Peyer's patch (tissue), 4 donors: Measurements from ENCODE around the gene TMEM81.

ENCODE experiments used
- POLR2A ChIP-seq, 2 donors: fragments of 450-650 bp; IDR thresholded peaks; one replicate each; pipeline ENCODE4 v1.5.1; 2017; ENCODE audit warnings: antibody characterized with exemption in 2 of 2, mild to moderate bottlenecking in 2 of 2, moderate library complexity in 2 of 2
- TF ChIP-seq, protein P1 (sequence below), 6 experiments: fragments of 450-650 bp in 4 of 6; fragments of 200-600 bp in 2 of 6; sonication (generic) in 1 of 6; IDR thresholded peaks; one replicate each; pipeline ENCODE4 v1.5.1; 2017 to 2019; ENCODE audit warnings: antibody characterized with exemption in 6 of 6, mild to moderate bottlenecking in 3 of 6, moderate library complexity in 1 of 6

DNA sequence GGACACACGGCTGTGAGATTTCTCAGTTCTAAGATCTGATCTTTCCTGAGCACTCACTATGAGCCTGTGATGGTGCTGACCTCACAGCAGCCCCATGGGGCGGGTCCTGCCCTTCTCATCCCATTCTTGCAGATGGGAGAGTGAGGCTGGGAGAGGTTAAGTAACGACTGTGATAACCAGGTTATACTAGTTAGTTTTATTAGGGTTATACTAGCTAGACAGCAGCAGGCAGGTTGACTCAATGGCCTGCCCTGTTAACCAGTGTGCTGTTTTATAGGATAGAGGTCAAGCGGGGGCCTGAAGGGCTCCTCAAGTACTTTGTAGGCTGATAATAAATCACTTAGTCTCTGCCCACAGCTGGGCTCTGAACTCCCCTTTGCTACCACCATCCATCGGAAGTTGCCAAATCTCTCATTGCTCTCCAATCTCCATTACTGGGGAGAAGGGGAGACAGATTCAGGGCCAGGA is 36.5 kb downstream of the TMEM81 start:
- TF ChIP-seq, protein P1, sequence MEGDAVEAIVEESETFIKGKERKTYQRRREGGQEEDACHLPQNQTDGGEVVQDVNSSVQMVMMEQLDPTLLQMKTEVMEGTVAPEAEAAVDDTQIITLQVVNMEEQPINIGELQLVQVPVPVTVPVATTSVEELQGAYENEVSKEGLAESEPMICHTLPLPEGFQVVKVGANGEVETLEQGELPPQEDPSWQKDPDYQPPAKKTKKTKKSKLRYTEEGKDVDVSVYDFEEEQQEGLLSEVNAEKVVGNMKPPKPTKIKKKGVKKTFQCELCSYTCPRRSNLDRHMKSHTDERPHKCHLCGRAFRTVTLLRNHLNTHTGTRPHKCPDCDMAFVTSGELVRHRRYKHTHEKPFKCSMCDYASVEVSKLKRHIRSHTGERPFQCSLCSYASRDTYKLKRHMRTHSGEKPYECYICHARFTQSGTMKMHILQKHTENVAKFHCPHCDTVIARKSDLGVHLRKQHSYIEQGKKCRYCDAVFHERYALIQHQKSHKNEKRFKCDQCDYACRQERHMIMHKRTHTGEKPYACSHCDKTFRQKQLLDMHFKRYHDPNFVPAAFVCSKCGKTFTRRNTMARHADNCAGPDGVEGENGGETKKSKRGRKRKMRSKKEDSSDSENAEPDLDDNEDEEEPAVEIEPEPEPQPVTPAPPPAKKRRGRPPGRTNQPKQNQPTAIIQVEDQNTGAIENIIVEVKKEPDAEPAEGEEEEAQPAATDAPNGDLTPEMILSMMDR (IDR thresholded peaks at IDR 0.05), result no peak
- TF ChIP-seq POLR2A (IDR thresholded peaks at IDR 0.05), result no peak
